Activated CD8-positive, alpha-beta T cell treated with anti-CD3 and anti-CD28 coated beads for 36 hours (primary cell): ENCODE results near the gene NEDD4. TPM values are rescaled to one million over a fixed set of nuclear protein-coding genes. Genes with fewer than 3 reads are reported as not detected.
"Not testable (repeated sequence)": the region's sequence is repeated elsewhere in the genome, so short reads cannot be mapped to it uniquely, and the experiment has no call there.

ENCODE experiments used
- ATAC-seq: fragments of 200-7000 bp; cut with Tn5 transposase; one replicate; pipeline ENCODE4 v1.10.0; 2021; ENCODE audit warnings: mild to moderate bottlenecking, moderate library complexity
- CTCF ChIA-PET: fragments of 350-600 bp; sonication (Branson Sonifier 250); formaldehyde crosslinking; loops from one replicate; lab custom pipeline; 2021; ENCODE audit warnings: antibody characterized with exemption; lab: Charles Lee
- POLR2A ChIA-PET: fragments of 350-600 bp; sonication (Branson Sonifier 250); formaldehyde crosslinking; loops from one replicate; lab custom pipeline; 2021; ENCODE audit warnings: antibody characterized with exemption; lab: Charles Lee
- DNase-seq: peaks from one replicate; pipeline ENCODE4 v3.0.0-alpha.2; 2020
- H3K27ac Mint-ChIP-seq: one replicate; pipeline ENCODE4 v1.8.0; 2021; ENCODE audit warnings: mild to moderate bottlenecking, mixed read lengths
- H3K27me3 Mint-ChIP-seq: one replicate; pipeline ENCODE4 v1.8.0; 2021; ENCODE audit warnings: mixed read lengths
- H3K36me3 Mint-ChIP-seq: one replicate; pipeline ENCODE4 v1.8.0; 2021; ENCODE audit warnings: low read depth, mixed read lengths
- H3K4me1 Mint-ChIP-seq: one replicate; pipeline ENCODE4 v1.8.0; 2021; ENCODE audit warnings: low read depth, mixed read lengths
- H3K4me3 Mint-ChIP-seq: one replicate; pipeline ENCODE4 v1.8.0; 2021; ENCODE audit warnings: mild to moderate bottlenecking, moderate library complexity, mixed read lengths
- H3K9me3 Mint-ChIP-seq: one replicate; pipeline ENCODE4 v1.8.0; 2021; ENCODE audit warnings: mixed read lengths
- CTCF ChIP-seq: fragments of 200-600 bp; IDR thresholded peaks from one replicate; pipeline ENCODE4 v1.8.0; 2022; ENCODE audit warnings: antibody characterized with exemption, mild to moderate bottlenecking
- intact Hi-C: fragments of 100-400 bp; cut with micrococcal nuclease; formaldehyde crosslinking; loops from one replicate; pipeline ENCODE4 v1.10.0; 2022
- total RNA-seq, 2 experiments: library from RNA; stranded (reverse); gene quantifications; one replicate each; pipeline ENCODE4 v1.2.3, GENCODE V29; 2021

NEDD4 gene
- total RNA-seq, 2 experiments from 2014 or later, result 10.4 to 11.8 TPM

GRCh38 chr15:55858661-55859060 lies 134.8 kb downstream of the NEDD4 start:
- Mint-ChIP-seq H3K27me3 (no peaks in the 10 kb centered on the region), H3K4me3 (no peak overlapping the region), H3K36me3 (peaks cover 8% of the 10 kb centered on the region), H3K9me3 (no peaks in the 10 kb centered on the region), H3K27ac (no peak overlapping the region), H3K4me1 (no peaks in the 10 kb centered on the region)
- no peak for ATAC-seq
- DNase-seq, result no peak
- CTCF ChIA-PET, result no interaction called here
- intact Hi-C loops, result no loop called here
- POLR2A ChIA-PET, result no interaction called here
- no peak for TF ChIP-seq CTCF

- Mint-ChIP-seq H3K36me3 (peaks cover 6% of the 10 kb centered on the region), H3K4me1 (no peaks in the 10 kb centered on the region), H3K4me3 (no peak overlapping the region), H3K27ac (no peak overlapping the region), H3K9me3 (no peaks in the 10 kb centered on the region), H3K27me3 (no peaks in the 10 kb centered on the region)
- ChIA-PET POLR2A (no interaction called here), CTCF (no interaction called here)
- ATAC-seq (no peak), DNase-seq (no peak)
- no peak for TF ChIP-seq CTCF
- intact Hi-C loops, result no loop called here
Observed at GRCh38 chr15:55856506-55857164, 136.8 kb downstream of the NEDD4 start.

GRCh38 chr15:55853134-55853533 lies 140.3 kb downstream of the NEDD4 start:
- ATAC-seq (no peak), DNase-seq (no peak)
- no peak for TF ChIP-seq CTCF
- no peak overlapping the region for H3K4me3 Mint-ChIP-seq
- no peaks in the 10 kb centered on the region for H3K27me3 Mint-ChIP-seq
- no peaks in the 10 kb centered on the region for H3K36me3 Mint-ChIP-seq
- ChIA-PET CTCF (no interaction called here), POLR2A (no interaction called here)
- H3K4me1 Mint-ChIP-seq, result no peaks in the 10 kb centered on the region
- intact Hi-C loops, result no loop called here
- H3K9me3 Mint-ChIP-seq, result no peaks in the 10 kb centered on the region
- no peak overlapping the region for H3K27ac Mint-ChIP-seq

GRCh38 chr15:55846116-55846707 lies 147.2 kb downstream of the NEDD4 start:
- TF ChIP-seq CTCF, result peak; percentile 85
- DNase-seq, result peak; percentile 55

GRCh38 chr15:55842897-55843296 lies 150.5 kb downstream of the NEDD4 start:
- H3K36me3 Mint-ChIP-seq, result peaks cover 12% of the 10 kb centered on the region
- H3K27ac Mint-ChIP-seq, H3K4me1 Mint-ChIP-seq, H3K27me3 Mint-ChIP-seq, ATAC-seq, H3K9me3 Mint-ChIP-seq, POLR2A ChIA-PET, H3K4me3 Mint-ChIP-seq, intact Hi-C loops, DNase-seq: not testable (repeated sequence)
- CTCF ChIA-PET, result interaction anchor here (1.0 to 1.6 kb wide), 4 partner anchors 40 to 201 kb away, joined by 3 to 4 read pairs (median 4); no protein-coding TSS in a partner anchor

More at GRCh38 chr15:55846116-55846707, 147.2 kb downstream of the NEDD4 start:
- Mint-ChIP-seq H3K9me3 (peaks cover under 1% of the 10 kb centered on the region), H3K27me3 (no peaks in the 10 kb centered on the region), H3K27ac (no peak overlapping the region), H3K4me3 (no peak overlapping the region), H3K4me1 (no peaks in the 10 kb centered on the region), H3K36me3 (peaks cover 9% of the 10 kb centered on the region)
- peak; percentile 77 for ATAC-seq
- ChIA-PET CTCF (interaction anchor here (0.7 to 3.2 kb wide), 28 partner anchors 8 to 1224 kb away, joined by 3 to 42 read pairs (median 3); no protein-coding TSS in a partner anchor), POLR2A (no interaction called here)
- intact Hi-C loops, result loop anchor here (2.0 to 5.0 kb wide), 2 partner anchors 54 to 197 kb away; no protein-coding TSS in a partner anchor
